Skin of body (tissue), 2 donors: ENCODE measurements around the gene PTPRF. TPM values are rescaled to one million over a fixed set of nuclear protein-coding genes. Genes with fewer than 3 reads are reported as not detected.
"Not testable (repeated sequence)": the region's sequence is repeated elsewhere in the genome, so short reads cannot be mapped to it uniquely, and the experiment has no call there.

Experiments used
- DNase-seq: peaks from one replicate; lab custom pipeline; 2025; lab: John Stamatoyannopoulos, UW
- total RNA-seq: library from RNA; depleted of rRNA; stranded (reverse); fragments of >200 nt; gene quantifications from one replicate; pipeline ENCODE4 v1.2.3, GENCODE V29; 2014

PTPRF gene
- total RNA-seq, 1 donor from 2014 or later: 79.3 TPM

DNA sequence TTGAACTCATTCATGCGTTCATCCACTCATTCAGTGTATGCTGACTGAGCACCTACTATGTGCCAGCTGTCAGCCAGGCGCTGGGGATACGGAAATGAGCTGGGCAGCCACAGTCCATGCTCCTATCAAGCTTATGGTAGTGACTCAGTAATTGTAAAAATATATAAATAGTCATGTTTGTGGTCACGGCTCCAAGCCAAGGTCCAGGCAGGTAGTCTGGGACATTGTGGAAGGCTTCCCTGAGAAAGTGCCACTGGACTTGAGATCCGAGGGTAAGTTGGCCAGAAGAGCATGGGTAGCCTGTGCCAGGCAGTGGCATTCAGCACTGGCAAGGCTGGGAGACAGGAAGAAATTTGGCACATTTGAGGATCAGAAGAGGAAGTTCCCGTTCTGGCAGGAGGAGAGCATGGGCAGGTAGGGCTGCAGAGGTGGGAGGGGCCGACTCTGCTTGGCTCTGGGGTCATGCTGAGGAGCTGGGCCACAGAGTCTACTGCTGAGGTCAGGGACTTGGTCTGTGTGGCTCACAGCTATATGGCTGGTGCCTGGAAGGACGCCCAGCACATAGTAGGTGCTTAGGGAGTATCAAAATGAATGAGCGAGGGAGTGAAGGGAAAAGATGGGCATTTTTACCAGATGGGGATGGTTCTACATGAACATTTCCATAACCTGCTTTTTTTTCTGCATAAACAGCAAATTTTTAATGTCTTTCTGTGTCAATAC, 6.9 kb downstream of the PTPRF start:
- DNase-seq: no peak

DNA sequence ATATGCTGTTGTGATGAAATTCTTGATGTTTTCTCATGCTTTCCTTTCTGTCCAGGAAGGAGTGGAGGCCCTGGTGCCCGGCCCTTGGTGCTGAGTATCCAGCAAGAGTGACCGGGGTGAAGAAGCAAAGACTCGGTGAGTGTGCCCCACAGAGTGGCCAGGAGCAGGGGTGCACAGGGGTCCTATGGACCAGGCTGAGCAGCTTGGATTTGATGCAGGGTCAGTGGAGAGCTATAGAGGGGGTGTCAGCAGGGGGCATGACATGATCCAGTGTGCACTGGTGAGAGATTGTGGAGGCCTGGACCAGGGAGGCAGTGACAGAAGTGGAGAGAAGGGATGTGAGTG, 7.4 kb downstream of the PTPRF start:
- DNase-seq: no peak

DNA sequence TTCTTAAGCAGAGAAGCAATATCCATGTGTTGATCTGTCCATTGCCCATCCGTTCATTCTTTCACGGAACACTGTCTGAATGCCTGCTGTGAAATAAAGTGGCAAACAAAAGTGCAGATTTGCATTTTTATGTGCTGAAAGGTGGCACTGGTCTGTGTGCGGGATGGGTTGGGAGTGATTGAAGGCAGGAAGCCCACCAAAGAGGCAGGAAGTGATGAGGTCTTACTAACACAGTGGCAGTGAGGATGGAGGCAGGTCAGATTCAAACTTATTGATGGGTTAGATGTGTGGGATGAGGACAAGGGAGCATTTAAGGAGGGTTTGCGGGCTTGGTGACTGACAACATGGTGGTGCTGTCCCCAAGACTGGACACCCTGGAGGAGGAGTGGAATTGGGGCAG, 8.3 kb downstream of the PTPRF start:
- no peak for DNase-seq

DNA sequence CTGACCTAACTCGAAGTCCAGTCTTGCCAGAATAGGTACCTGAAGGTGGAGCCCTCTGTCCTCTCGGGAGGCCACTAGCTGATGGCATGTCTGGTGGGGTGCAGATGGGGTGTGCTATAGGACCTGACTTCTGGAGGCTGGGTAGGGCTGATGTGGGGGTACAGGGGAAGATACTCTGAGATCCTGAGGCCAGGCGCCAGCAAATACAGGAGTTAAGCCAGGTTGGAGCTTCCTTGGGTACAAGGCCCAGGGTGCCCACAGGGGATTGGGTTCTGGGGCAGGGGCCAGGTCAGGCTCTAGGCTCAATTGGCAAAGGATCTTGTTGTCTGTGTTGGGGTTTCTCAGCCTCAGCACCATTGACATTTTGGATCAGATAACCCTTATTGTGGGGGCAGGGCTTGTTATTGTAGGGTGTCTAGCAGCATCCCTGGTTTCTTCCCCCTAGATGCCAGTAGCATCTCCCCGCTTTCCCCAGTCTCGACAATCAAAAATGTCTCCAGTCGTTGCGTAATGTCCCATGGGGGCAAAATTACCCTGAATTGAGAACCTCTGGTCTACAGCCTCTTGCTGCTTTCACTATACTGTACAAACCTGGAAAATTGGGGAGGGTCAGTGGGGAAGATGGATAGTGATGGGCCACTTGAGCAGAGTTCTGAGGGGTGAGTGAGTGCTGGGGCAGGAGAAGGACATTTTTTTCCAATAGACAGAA, 9.2 kb downstream of the PTPRF start:
- DNase-seq: no peak

DNA sequence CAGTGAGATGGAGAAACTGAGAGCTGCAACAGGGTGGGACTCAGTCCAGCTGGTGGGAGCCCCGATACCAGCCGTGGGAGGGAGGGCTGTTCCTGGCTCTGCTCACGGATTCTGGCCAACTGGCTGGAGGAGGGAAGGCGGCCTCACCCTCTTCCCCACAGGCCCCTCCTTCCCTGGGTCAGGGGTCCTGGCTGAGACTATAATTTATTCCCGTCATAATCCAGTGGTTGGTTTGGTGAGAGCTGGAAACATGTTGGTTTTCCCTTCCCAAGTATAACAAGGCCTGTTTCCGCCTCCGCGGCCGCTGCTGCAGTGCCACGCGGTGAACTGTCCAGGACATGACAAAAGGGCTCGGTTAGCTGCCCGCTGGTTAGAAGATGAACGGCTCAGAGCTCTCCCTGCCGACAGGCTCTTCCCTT, 10.0 kb downstream of the PTPRF start:
- DNase-seq: no peak

DNA sequence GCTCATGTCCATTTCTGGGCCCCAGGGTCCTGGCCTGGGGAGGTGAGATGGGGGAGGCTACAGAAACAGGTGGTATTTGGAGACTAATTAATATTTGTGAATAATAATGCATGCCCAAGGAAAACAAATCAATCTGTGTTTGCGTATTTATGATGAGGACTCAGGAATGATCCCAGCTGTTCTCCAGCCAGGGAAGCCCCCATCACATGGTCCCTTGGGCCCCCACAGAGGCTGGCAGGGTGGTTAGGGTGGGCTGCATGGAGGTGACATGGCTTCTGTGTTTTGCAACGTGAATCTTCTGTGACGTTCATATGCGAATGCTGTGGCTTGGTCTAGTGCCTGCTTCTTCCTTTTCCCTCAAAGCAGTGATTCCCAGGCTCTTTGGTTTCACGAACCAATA, 10.5 kb downstream of the PTPRF start:
- DNase-seq: no peak

DNA sequence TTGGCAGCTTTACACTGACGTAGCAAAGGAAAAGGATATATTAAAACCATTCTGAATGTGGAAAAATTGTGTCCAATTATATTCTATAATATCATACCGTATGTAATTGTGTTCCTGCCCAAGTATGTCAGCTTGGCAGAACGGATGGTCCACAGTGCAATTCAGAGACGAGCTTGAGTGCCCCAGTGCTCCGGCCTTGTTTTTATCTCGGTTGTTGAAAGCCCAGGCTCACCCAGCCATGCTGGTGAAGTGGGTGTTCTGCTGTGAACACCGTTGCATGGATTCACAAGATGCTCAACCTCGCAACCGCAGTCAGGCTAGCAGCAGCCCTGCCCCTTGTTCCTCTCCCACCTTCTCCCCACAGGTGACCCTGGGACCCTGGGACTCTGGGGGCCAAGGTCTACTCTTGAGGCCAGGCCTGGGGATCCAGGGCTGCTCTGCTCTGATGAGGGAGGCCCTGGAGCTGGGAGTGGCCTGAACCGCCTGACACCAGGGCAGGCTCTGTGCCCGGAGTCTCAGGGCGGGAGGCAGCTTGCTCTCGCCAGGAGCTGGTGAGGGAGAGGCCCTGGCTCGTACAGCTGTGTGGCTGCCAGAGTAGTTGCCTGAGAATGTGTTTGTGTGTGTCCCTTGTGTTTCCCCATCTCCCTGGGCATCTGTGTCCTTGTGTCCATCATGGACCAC, 11.2 kb downstream of the PTPRF start:
- DNase-seq: no peak

DNA sequence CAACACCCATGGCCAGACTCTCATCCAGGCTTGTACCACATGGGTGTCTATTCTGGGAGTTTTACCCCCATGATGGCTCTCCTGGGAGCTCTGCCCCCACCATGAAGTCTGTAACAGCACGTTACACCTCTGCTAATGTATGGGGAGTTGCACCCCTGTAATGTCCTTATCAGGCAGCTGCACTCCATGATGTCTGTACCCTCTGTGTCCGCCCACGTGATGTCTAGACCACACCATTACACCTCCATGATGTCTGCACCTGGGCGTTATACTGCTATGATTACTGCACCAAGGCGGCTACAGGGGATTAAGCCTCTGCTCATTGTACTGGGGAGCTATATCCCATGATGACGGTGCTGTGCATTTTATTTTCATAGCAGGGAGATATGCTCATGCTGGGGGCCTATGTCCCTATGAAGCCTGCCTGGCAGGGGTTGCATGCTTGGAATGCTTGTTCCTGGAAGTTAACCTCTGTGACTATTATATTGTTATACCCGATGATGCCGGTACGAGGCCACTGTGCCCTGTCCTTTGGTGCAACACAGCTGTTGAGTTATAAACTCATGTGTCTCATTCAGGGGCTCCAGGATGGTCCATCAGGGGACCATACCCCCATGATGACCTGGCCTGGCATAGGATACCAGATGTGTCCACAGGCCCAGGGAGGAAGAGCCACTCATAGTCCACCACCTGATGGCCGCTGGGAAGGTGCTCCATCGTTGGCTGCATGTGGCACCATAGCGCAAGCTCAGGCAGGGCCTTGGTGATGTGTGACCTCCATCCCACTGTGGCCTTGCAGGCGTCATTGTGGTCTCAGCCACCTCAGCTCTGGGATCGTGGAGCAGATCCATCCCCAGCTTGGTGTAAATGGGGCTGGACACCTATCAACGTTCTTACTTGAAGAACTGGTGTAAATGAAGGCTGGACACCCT, 12.1 kb downstream of the PTPRF start:
- no peak for DNase-seq

DNA sequence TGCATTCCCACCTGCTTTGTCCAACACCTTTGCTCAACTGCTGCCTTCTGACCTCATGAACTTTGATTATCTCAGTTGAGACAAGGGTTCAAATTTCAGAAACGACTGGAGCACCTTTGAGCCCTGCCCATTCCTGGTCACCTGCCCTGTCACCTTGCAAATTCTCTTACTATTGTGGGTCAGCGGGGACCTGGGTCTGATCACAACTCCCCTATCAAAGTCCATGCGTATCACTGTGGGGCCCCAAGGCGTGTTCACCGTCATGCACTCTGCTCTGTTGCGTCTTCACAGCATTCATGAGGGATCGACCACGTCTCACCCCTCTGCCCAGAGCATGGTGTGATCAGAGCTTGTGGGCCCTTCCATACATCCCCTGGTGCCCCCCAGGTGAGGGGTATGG, 12.9 kb downstream of the PTPRF start:
- no peak for DNase-seq

DNA sequence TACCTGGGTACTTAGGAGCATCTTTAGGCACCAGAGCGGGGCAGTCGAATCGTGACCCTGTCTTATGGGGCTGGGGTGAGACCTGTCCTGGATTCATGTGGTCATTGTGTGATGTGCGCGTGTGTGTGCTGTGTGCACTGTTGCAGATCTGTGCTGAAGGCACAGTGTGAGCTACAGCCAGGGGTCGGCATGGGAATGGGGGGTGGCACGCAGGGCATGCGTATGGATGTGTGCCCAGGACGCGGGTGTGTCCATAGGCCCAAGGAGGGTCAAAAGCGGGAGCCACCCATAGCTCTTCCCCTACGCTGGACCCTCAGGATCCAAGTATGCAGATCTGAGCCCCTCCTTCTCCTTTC, 14.6 kb downstream of the PTPRF start:
- DNase-seq: no peak

DNA sequence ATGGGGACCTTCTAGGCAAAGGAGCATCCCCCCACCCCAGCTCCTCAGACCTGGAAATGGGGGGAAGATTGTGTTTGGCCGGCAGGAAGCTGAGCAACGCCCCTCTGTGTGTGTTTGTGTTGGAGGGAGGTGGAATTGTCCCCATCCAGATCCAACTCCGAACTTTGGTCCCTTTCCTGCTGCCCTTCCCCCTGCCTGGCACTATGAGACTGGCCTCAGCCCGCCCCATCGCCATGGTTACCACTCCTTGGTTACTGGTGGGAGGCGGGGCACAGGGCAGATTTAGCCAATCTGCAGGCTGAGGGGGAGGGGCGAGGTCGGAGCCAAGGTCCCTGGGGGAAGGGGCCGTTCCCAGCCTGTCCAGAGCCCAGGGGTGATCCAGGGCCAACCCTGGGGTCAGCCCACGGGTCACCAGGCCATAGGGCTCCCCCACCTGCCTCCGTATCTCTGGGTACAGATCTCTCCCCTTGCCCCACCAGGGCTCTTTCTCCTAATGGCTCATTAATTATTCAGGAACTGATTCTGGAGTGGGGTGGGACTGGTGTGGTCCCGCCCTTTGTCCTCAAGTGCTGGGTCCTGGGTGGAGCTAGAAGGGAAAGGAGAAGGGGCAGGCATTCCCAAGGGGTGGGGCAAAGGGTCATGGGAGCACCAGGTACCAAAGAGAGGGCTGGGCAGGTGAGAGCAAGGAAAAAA, 15.2 kb downstream of the PTPRF start:
- no peak for DNase-seq

DNA sequence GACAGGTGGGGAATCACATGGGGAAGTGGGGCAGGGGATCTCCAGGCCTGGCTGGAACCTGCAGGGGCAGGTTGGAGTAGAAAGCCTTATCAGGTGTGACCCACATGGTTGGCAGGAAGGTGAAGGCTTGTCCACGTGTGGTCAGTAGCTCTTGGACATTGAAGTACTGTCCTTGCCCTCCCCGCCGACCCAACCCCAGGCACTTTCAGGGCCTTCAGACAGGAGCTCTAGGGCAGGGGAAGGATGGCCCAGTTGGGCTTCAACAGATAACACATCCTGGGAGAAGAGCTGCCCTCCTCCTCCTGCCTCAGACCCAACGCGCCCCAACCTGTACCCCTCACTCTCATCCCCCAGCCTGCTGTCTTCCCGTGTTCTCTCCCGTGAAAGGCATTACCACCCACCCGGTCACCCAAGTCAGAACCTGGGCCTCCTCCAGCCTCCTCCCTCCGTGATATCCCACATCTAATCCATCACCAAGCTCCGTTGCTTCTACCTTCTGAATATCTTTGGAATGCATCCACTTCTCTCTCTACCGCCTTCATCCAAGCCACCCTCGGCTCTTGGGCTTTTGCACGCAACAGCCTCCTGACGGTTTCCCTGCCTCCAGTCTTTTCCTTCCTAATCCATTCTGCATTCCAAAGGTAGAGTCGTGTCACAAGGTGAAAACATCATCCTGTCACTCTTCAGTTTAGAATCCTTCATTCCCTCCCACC, 15.9 kb downstream of the PTPRF start:
- DNase-seq: no peak

DNA sequence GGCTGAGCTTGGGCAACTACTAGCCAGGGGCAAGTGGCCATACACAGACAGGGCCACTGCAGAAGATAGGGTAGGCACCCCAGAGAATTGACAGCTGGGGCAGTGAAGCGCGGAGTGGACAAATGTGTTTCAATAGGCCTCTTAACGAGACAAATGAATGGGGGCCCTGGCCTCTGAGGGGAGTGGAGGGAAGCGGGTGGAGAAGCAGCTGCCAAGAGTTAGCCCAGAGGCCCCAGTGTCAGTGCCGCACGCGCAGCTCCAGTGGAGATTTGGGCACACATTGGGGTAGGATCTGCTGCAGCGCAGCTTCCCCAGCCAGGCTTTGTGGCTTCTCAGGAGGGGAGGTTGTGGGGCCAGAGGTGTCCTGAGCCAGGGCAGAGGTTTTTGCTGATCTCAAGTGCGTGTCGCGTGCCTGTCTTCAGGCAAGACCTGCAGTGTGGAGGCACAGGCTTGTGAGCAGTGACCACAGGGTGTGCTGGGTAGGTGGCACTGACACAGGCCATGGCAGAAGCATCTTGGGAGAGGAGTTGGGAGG, 16.9 kb downstream of the PTPRF start:
- DNase-seq: no peak

DNA sequence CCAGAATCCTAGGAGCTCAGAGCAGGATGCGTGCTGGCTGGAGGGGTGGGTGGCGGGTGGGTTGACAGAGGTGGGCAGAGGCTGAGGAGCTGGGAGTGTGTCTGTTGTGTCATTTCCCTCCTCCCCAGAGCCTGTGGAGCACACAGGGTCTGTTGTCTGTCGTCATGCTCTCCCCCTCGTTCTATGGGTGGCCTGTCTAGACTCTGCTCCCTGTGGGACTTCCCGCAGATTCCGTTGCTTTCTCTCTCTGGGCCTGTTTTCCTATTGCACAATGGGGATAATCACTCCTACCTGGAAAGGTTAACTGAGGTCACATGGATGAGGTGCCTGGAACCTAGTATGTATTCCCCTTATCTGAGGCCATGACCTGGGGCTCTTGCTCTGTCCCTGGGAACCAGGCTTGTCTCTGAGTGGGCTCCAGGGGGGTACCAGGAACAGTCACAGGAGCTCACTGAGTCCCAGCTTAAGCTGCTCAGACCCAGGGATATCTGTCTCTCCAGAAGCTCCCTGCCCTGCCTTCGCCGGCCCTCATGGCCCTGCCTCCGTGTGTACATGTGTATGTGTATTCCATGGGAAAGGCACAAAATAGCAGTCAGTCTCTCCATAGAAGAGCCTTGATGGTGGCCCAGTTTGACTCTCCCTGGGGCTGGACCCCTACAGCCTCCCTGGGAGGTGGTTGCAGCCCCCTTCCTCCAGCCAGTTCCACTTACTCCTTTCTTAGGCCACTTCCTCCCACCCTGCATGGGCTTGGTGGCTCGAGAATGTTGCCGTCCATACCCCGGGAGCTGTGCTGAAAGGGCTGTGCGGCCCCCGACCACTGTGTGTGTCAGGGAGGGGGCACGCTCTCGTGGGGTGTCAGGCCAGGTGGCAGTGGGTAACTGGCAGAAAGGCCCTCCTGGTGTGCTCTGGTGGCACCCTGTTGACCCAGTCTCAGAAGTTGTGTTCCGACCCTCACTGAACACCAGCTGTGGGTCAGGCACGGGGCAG, 17.9 kb downstream of the PTPRF start:
- no peak for DNase-seq

DNA sequence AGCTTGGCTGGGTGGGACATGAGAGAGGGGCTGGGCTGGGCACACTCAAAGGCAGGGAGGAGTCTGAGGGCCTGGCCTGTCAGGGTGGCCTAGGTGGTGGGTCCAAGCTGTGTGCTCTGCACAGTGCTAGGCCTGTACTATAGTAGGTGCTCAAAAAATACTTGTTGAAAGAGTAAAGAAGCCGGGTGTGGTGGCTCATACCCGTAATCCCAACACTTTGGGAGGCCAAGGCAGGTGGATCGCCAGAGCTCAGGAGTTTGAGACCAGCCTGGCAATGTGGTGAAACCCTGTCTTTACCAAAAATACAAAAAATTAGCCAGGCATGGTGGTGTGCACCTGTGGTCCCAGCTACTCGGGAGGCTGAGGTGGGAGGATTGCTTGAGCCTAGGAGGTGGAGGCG, 18.7 kb downstream of the PTPRF start:
- not testable (repeated sequence) for DNase-seq

DNA sequence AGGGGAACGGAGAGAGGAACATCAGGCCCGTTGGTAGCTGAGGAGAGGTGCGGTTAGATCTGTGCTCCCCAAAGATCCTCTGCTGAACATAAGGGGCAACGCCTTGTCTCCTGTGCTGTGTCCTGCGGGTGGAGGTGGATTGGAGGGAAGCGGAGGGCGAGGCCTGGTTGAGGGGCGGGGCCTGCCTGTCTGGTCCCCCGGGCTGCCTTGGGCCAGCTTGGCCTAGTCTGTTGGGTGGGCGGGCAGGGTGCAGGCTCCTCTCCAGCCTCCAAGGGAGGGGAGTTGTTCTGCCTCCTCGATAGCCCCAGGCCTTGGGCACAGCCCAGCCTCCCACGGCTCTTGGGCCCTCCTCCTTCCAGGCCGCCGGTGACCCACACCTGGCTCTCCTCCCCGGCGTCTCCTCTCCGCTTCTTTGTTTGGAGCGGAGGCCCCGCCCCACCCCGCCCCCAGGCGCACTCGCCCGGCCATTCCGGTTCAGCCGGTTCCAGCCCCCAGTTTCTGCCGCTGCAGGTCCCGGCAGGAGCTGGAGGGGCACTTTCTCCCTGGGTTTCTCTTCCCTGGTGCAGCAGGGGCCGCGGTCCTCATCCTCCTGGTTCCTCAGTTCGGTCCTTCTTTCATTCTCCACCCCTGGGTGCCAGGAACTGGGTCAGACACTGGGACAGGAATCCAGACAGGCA, 19.4 kb downstream of the PTPRF start:
- no peak for DNase-seq

DNA sequence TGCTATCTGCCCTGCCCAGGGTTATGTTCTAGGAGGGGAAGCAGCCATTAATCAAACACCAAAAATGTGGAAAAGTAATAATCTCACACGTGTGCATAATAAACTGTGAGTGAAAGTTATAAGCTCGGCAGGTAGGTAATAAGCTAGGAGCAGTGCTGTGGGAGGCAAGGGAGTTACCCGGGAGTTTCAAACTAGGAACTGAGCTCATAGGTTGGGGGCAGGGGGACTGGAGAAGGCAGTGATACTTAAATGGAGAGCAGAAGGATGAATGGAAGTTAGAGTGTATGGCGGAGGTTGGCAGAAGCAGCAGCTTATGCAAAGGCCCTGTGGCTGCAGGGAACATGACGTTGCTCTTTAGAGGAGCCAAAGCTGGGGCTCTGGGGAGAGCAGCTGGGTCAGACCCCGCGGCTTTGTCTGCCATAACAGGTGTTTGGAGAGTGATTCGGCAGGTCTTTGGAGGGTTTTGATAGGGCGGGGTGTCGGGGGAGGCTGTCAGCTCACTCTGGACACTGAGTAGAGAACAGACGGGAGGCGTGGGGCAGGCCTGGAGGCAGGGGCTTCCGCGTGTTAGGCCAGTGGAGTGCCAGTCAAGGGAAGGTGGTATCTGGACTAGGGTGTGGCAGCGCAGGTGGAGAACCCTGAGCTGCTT, 20.0 kb downstream of the PTPRF start:
- DNase-seq: no peak

DNA sequence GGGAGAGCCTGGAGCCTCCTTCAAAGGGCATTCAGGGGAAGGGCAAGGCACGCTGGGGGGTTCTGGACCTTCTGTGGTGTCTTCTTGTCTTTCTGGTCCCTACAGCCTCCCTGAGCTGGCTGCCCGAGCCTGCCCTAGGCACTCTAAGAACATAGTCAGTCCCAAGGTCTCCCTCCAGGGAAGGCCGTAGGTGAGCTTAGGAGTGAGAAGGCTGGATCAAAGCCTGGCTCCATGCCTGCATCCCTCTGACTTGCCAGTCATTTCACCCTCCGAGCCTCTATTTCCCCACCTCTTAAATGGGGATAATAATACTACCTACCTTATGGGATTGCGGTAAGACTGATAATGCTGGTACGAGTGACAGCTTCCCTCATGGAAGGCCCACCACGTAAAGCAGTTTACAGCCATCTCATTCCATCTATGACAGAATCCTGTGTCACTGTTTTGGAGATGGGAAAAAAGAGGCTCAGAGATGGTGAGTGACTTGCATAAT, 20.8 kb downstream of the PTPRF start:
- no peak for DNase-seq
